Left kidney (tissue), 8 donors: ENCODE measurements around the gene SLU7. TPM values are rescaled to one million over a fixed set of nuclear protein-coding genes. Genes with fewer than 3 reads are reported as not detected.

ENCODE experiments used
- DNase-seq: peaks from one replicate; pipeline ENCODE4 v3.0.0-alpha.2; 2013
- long read RNA-seq, 8 donors: transcript quantifications; one replicate each; lab custom pipeline, GENCODE V29; 2026
- polyA plus RNA-seq: library from polyadenylated mRNA; unstranded; fragments of 120-200 nt; gene quantifications from one replicate; pipeline ENCODE4 v1.2.1, GENCODE V29; 2013; ENCODE audit not compliant: insufficient read length

The SLU7 gene
- polyA plus RNA-seq: 74.1 TPM
- long read RNA-seq, donor 1, transcript SLU7-201 (16 exons, 3,793 nt): major isoform, 5 of 345 reads
- long read RNA-seq, donor 1, partial matches to known transcripts: 253 of 345 reads
- long read RNA-seq, donor 1, other reads (novel, unspliced or antisense): 82 of 345 reads
- long read RNA-seq, donor 2, partial matches to known transcripts: 25 of 26 reads
- long read RNA-seq, donor 2, other reads (novel, unspliced or antisense): 0 of 26 reads
- long read RNA-seq, donor 3, partial matches to known transcripts: 10 of 12 reads
- long read RNA-seq, donor 3, other reads (novel, unspliced or antisense): 0 of 12 reads
- long read RNA-seq, donor 4, partial matches to known transcripts: 61 of 72 reads
- long read RNA-seq, donor 4, other reads (novel, unspliced or antisense): 10 of 72 reads
- long read RNA-seq, donor 5, transcript SLU7-201 (16 exons, 3,793 nt): major isoform, 6 of 545 reads
- long read RNA-seq, donor 5, partial matches to known transcripts: 410 of 545 reads
- long read RNA-seq, donor 5, other reads (novel, unspliced or antisense): 127 of 545 reads
- long read RNA-seq, donor 6, partial matches to known transcripts: 17 of 18 reads
- long read RNA-seq, donor 6, other reads (novel, unspliced or antisense): 0 of 18 reads
- long read RNA-seq, donor 7, transcript SLU7-207 (2 exons, 492 nt): major isoform, 5 of 399 reads
- long read RNA-seq, donor 7, partial matches to known transcripts: 288 of 399 reads
- long read RNA-seq, donor 7, other reads (novel, unspliced or antisense): 102 of 399 reads
- long read RNA-seq, donor 8, partial matches to known transcripts: 0 of 1 reads
- long read RNA-seq, donor 8, other reads (novel, unspliced or antisense): 0 of 1 reads

- peak; percentile 94 for DNase-seq
Observed at GRCh38 chr5:160418561-160419457, at the start of gene SLU7. SLU7 (minus strand) TSS chr5:160419081; CDS start chr5:160415294, 3,787 bp downstream.

GRCh38 chr5:160468363-160468975, 49.6 kb upstream of the SLU7 start:
- no peak for DNase-seq

- peak; percentile 55 for DNase-seq
Observed at GRCh38 chr5:160467555-160468362, 48.9 kb upstream of the SLU7 start.

GRCh38 chr5:160466889-160467554, 48.1 kb upstream of the SLU7 start:
- no peak for DNase-seq

GRCh38 chr5:160466116-160466515, 47.2 kb upstream of the SLU7 start:
- peak; percentile 48 for DNase-seq

GRCh38 chr5:160464466-160464797, 45.6 kb upstream of the SLU7 start:
- DNase-seq: no peak

GRCh38 chr5:160463740-160464465, 45.0 kb upstream of the SLU7 start:
- no peak for DNase-seq

GRCh38 chr5:160463227-160463626, 44.3 kb upstream of the SLU7 start:
- DNase-seq: no peak

- DNase-seq: no peak
Observed at GRCh38 chr5:160462167-160462566, 43.3 kb upstream of the SLU7 start.

- no peak for DNase-seq
Observed at GRCh38 chr5:160461378-160461777, 42.5 kb upstream of the SLU7 start.

- no peak for DNase-seq
Observed at GRCh38 chr5:160460377-160461049, 41.6 kb upstream of the SLU7 start.

- DNase-seq: no peak
Observed at GRCh38 chr5:160458806-160459800, 40.2 kb upstream of the SLU7 start.

- no peak for DNase-seq
Observed at GRCh38 chr5:160457252-160457651, 38.4 kb upstream of the SLU7 start.

- DNase-seq: no peak
Observed at GRCh38 chr5:160456480-160457177, 37.7 kb upstream of the SLU7 start.

GRCh38 chr5:160455600-160455999, 36.7 kb upstream of the SLU7 start:
- no peak for DNase-seq

GRCh38 chr5:160453751-160454150, 34.9 kb upstream of the SLU7 start:
- no peak for DNase-seq

GRCh38 chr5:160452795-160453194, 33.9 kb upstream of the SLU7 start:
- no peak for DNase-seq
